Testis (tissue), 2 donors: Measurements from ENCODE around the gene ARHGAP26.

ENCODE experiments used
- POLR2A ChIP-seq: fragments of 450-650 bp; IDR thresholded peaks from one replicate; pipeline ENCODE4 v1.6.1; 2017; ENCODE audit warnings: antibody characterized with exemption, mild to moderate bottlenecking, moderate library complexity
- TF ChIP-seq, protein P1 (sequence below), 3 experiments: fragments of 450-650 bp in 2 of 3; fragments of 200-600 bp in 1 of 3; sonication (generic) in 1 of 3; IDR thresholded peaks; one replicate each; pipeline ENCODE4 v1.5.1; 2016 to 2019; ENCODE audit warnings: antibody characterized with exemption in 3 of 3, mild to moderate bottlenecking in 2 of 3, moderate library complexity in 1 of 3

DNA sequence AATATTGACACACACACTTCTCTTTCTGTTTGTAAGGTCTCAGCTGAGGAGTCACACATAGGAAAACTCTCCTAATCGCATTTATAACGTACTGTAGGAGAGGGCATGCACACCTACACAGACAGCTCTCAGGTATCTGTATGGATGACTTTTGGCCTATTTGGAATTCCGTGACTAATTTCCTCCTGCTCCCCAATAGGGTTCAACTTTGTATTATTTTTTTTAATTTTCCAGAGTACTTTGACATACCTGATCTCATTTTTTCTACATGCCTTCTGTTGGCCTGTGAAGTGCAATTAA is 195.9 kb downstream of the ARHGAP26 start:
- TF ChIP-seq POLR2A = no peak
- TF ChIP-seq, protein P1, sequence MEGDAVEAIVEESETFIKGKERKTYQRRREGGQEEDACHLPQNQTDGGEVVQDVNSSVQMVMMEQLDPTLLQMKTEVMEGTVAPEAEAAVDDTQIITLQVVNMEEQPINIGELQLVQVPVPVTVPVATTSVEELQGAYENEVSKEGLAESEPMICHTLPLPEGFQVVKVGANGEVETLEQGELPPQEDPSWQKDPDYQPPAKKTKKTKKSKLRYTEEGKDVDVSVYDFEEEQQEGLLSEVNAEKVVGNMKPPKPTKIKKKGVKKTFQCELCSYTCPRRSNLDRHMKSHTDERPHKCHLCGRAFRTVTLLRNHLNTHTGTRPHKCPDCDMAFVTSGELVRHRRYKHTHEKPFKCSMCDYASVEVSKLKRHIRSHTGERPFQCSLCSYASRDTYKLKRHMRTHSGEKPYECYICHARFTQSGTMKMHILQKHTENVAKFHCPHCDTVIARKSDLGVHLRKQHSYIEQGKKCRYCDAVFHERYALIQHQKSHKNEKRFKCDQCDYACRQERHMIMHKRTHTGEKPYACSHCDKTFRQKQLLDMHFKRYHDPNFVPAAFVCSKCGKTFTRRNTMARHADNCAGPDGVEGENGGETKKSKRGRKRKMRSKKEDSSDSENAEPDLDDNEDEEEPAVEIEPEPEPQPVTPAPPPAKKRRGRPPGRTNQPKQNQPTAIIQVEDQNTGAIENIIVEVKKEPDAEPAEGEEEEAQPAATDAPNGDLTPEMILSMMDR (IDR thresholded peaks at IDR 0.05) = no peak
